HG02610 (cell line): ENCODE results near the gene SERTAD1.
"Not testable (repeated sequence)": the region's sequence is repeated elsewhere in the genome, so short reads cannot be mapped to it uniquely, and the experiment has no call there.

Experiments
- ATAC-seq: cut with Tn5 transposase; IDR thresholded peaks from one replicate; pipeline ENCODE4 v1.9.1; 2021; ENCODE audit warnings: mild to moderate bottlenecking, moderate library complexity; ENCODE audit not compliant: unreplicated experiment

The SERTAD1 gene

GRCh38 chr19:40422748-40423566 is 2.8 kb downstream of the SERTAD1 start:
- ATAC-seq, result no peak

GRCh38 chr19:40421993-40422747 is 3.6 kb downstream of the SERTAD1 start:
- no peak for ATAC-seq

- peak; percentile 39 for ATAC-seq
Measured at GRCh38 chr19:40420766-40421765, 4.7 kb downstream of the SERTAD1 start.

GRCh38 chr19:40420451-40420765 is 5.4 kb downstream of the SERTAD1 start:
- ATAC-seq, result no peak

- no peak for ATAC-seq
Measured at GRCh38 chr19:40419780-40420179, 6.0 kb downstream of the SERTAD1 start.

- no peak for ATAC-seq
Measured at GRCh38 chr19:40419066-40419612, 6.7 kb downstream of the SERTAD1 start.

- ATAC-seq, result no peak
Measured at GRCh38 chr19:40418040-40418439, 7.8 kb downstream of the SERTAD1 start.

GRCh38 chr19:40417643-40417981 is 8.2 kb downstream of the SERTAD1 start:
- no peak for ATAC-seq

GRCh38 chr19:40416918-40417642 is 8.7 kb downstream of the SERTAD1 start:
- ATAC-seq, result no peak

- no peak for ATAC-seq
Measured at GRCh38 chr19:40415768-40416167, 10.0 kb downstream of the SERTAD1 start.

GRCh38 chr19:40414542-40415535 is 11.0 kb downstream of the SERTAD1 start:
- ATAC-seq, result no peak

- ATAC-seq, result no peak
Measured at GRCh38 chr19:40413291-40413845, 12.4 kb downstream of the SERTAD1 start, which contains the start of gene PRX. PRX (minus strand) TSS chr19:40413378; CDS start chr19:40407932, 5,446 bp downstream.

GRCh38 chr19:40412866-40413265 is 12.9 kb downstream of the SERTAD1 start:
- no peak for ATAC-seq

- no peak for ATAC-seq
Measured at GRCh38 chr19:40411958-40412499, 13.8 kb downstream of the SERTAD1 start.

- no peak for ATAC-seq
Measured at GRCh38 chr19:40411125-40411842, 14.5 kb downstream of the SERTAD1 start.

- no peak for ATAC-seq
Measured at GRCh38 chr19:40410030-40410389, 15.8 kb downstream of the SERTAD1 start.

- ATAC-seq, result not testable (repeated sequence)
Measured at GRCh38 chr19:40408598-40408925, 17.2 kb downstream of the SERTAD1 start.
